ENCODE measurements around the gene RPL32. TPM values are rescaled to one million over a fixed set of nuclear protein-coding genes. Genes with fewer than 3 reads are reported as not detected.

The RPL32 gene
- total RNA-seq, 1 experiment from 2014 or later: 2,021 TPM

- H3K27me3 Mint-ChIP-seq (ENCODE audit: low read depth): no peaks in the 10 kb centered on the region
- Histone ChIP-seq H3K23me2 (ENCODE audit: insufficient read length, low read depth, low read length, poor library complexity, severe bottlenecking) (no peaks in the 10 kb centered on the region), H4K20me1 (ENCODE audit: control insufficient read depth, insufficient read depth, insufficient read length) (no peaks in the 10 kb centered on the region), H2BK20ac (ENCODE audit: low read depth, low read length, poor library complexity, severe bottlenecking) (no peak overlapping the region), H3K23ac (ENCODE audit: insufficient read length, low read depth, low read length) (no peak overlapping the region), H4K8ac (replicated peaks; ENCODE audit: insufficient read length, low read depth, low read length) (no peak overlapping the region), H4K5ac (ENCODE audit: insufficient read length, low read depth, low read length) (no peak overlapping the region), H3K4me1 (ENCODE audit: insufficient read depth, low read length) (no peaks in the 10 kb centered on the region), H3T11ph (ENCODE audit: low read length) (no peak overlapping the region), H3K4me2 (ENCODE audit: insufficient read depth, insufficient read length, low read length) (no peak overlapping the region), H2AFZ (ENCODE audit: low read length) (no peak overlapping the region), H2AK5ac (ENCODE audit: insufficient read length, low read length) (no peak overlapping the region), H2BK5ac (ENCODE audit: insufficient read length, low read length) (no peak overlapping the region), H3K9ac (ENCODE audit: extremely low read depth, insufficient read length, low read length) (no peak overlapping the region), H4K91ac (ENCODE audit: insufficient read length, low read depth, low read length) (no peak overlapping the region), H3K56ac (ENCODE audit: insufficient read length, low read depth, low read length) (no peak overlapping the region), H3K14ac (ENCODE audit: insufficient read depth, low read length) (no peak overlapping the region), H3K9me3 (ENCODE audit: control insufficient read depth, low read depth, low read length) (no peaks in the 10 kb centered on the region), H2BK120ac (ENCODE audit: low read depth, low read length, poor library complexity, severe bottlenecking) (no peak overlapping the region), H3K18ac (ENCODE audit: insufficient read length, low read depth, low read length) (no peak overlapping the region), H3K27me3 (ENCODE audit: insufficient read depth, low read length) (no peaks in the 10 kb centered on the region), H3K4ac (ENCODE audit: low read depth, low read length) (no peak overlapping the region), H3K27ac (ENCODE audit: insufficient read length, low read depth, low read length) (no peak overlapping the region), H3K79me2 (ENCODE audit: insufficient read depth, low read length) (no peaks in the 10 kb centered on the region), H3K79me1 (ENCODE audit: insufficient read depth, low read depth, low read length, poor library complexity, severe bottlenecking) (no peaks in the 10 kb centered on the region), H2BK15ac (ENCODE audit: low read depth, low read length) (no peak overlapping the region), H2BK12ac (ENCODE audit: insufficient read length, low read depth, low read length) (no peak overlapping the region)
- H3K9me3 Mint-ChIP-seq: no peaks in the 10 kb centered on the region
- WGBS (ENCODE audit: extremely low coverage, insufficient read length, low lambda C conversion rate): no CpG with 5 or more reads among the region's 9 CpGs
- no peak overlapping the region for H3K4me3 Mint-ChIP-seq
- H3K4me1 Mint-ChIP-seq: peaks cover 6 to 11% of the 10 kb centered on the region in 2 experiments
- H3K27ac Mint-ChIP-seq: peak overlapping the region in 1 of 3 experiments; percentile 36; a peak in 1 of 7 replicates
- peak; percentile 53 for TF ChIP-seq CTCF (conservative IDR thresholded peaks at IDR 0.05)
- peaks cover 2 to 7% (median 4%) of the 10 kb centered on the region in 3 experiments; a peak in 4 of 7 replicates for H3K36me3 Mint-ChIP-seq (ENCODE audit: insufficient read depth in 1 of 3, low read depth in 3 of 3)
- DNase-seq: no peak
These were observed 25.6 kb downstream of the RPL32 start for GRCh38 chr3:12815719-12816118.
